Astrocyte (in vitro differentiated cells and primary cell): ENCODE data around the gene CYP46A1. TPM values are rescaled to one million over a fixed set of nuclear protein-coding genes. Genes with fewer than 3 reads are reported as not detected.

Experiments
- DNase-seq: peaks from one replicate; pipeline ENCODE4 v3.0.0-alpha.2; 2010; ENCODE audit warnings: low read depth
- FAIRE-seq: peaks from 2 replicates; lab custom pipeline; 2011; peaks lifted over from hg19 to GRCh38; lab: Jason Lieb, UNC
- H2AFZ ChIP-seq: 2 replicates; pipeline ENCODE4 v1.6.0; 2012; ENCODE audit warnings: low read depth, low read length, inconsistent platforms
- H3K27ac ChIP-seq: 2 replicates; pipeline ENCODE4 v1.5.1; 2011; ENCODE audit warnings: low read depth, low read length, inconsistent platforms
- H3K27me3 ChIP-seq: 2 replicates; pipeline ENCODE4 v1.6.0; 2011; ENCODE audit warnings: low read length, inconsistent platforms; ENCODE audit not compliant: insufficient read depth
- H3K36me3 ChIP-seq: 2 replicates; pipeline ENCODE4 v1.5.1; 2011; ENCODE audit warnings: low read length, inconsistent platforms; ENCODE audit not compliant: insufficient read depth
- H3K4me1 ChIP-seq: 2 replicates; pipeline ENCODE4 v1.5.1; 2011; ENCODE audit warnings: low read length, inconsistent platforms; ENCODE audit not compliant: insufficient read depth
- H3K4me2 ChIP-seq: 2 replicates; pipeline ENCODE4 v1.6.0; 2012; ENCODE audit warnings: low read length, inconsistent platforms
- H3K4me3 ChIP-seq: 2 replicates; pipeline ENCODE4 v1.5.1; 2011; ENCODE audit warnings: low read depth, mild to moderate bottlenecking, low read length, inconsistent platforms; ENCODE audit not compliant: insufficient read depth
- H3K79me2 ChIP-seq: 2 replicates; pipeline ENCODE4 v1.6.0; 2012; ENCODE audit warnings: mild to moderate bottlenecking, low read length, inconsistent platforms; ENCODE audit not compliant: insufficient read depth
- H3K9ac ChIP-seq: 2 replicates; pipeline ENCODE4 v1.6.0; 2012; ENCODE audit warnings: mild to moderate bottlenecking, low read length, inconsistent platforms
- H3K9me3 ChIP-seq: 2 replicates; pipeline ENCODE4 v1.5.1; 2012; ENCODE audit warnings: low read depth, mild to moderate bottlenecking, low read length, inconsistent platforms; ENCODE audit not compliant: insufficient read depth
- H4K20me1 ChIP-seq: 2 replicates; pipeline ENCODE4 v1.6.0; 2012; ENCODE audit warnings: low read length, inconsistent platforms; ENCODE audit not compliant: insufficient read depth
- H3K27ac Mint-ChIP-seq: one replicate; pipeline ENCODE4 v1.8.0; 2021; ENCODE audit warnings: mild to moderate bottlenecking, mixed read lengths; ENCODE audit not compliant: unreplicated experiment
- H3K27me3 Mint-ChIP-seq: one replicate; pipeline ENCODE4 v1.8.0; 2021; ENCODE audit warnings: low read depth, mixed read lengths; ENCODE audit not compliant: unreplicated experiment
- H3K36me3 Mint-ChIP-seq: one replicate; pipeline ENCODE4 v1.8.0; 2021; ENCODE audit warnings: low read depth, mixed read lengths; ENCODE audit not compliant: unreplicated experiment
- H3K4me1 Mint-ChIP-seq: one replicate; pipeline ENCODE4 v1.8.0; 2021; ENCODE audit warnings: low read depth, mixed read lengths; ENCODE audit not compliant: unreplicated experiment
- H3K4me3 Mint-ChIP-seq: one replicate; pipeline ENCODE4 v1.8.0; 2021; ENCODE audit warnings: mild to moderate bottlenecking, moderate library complexity, mixed read lengths; ENCODE audit not compliant: unreplicated experiment
- H3K9me3 Mint-ChIP-seq: one replicate; pipeline ENCODE4 v1.8.0; 2021; ENCODE audit warnings: mild to moderate bottlenecking, mixed read lengths; ENCODE audit not compliant: unreplicated experiment
- EZH2 ChIP-seq: IDR thresholded peaks from 2 replicates; pipeline ENCODE4 v1.6.1; 2012; ENCODE audit warnings: mild to moderate bottlenecking, low read length, inconsistent platforms; ENCODE audit not compliant: insufficient read depth
- total RNA-seq: library from RNA; stranded (reverse); gene quantifications from 2 replicates; pipeline ENCODE4 v1.2.1, GENCODE V29; 2021
- TF ChIP-seq, protein P1 (sequence below): IDR thresholded peaks from 2 replicates; pipeline ENCODE4 v1.5.1; 2011; ENCODE audit warnings: low read depth, mild to moderate bottlenecking, inconsistent platforms, low read length, moderate library complexity; ENCODE audit not compliant: insufficient read depth

The CYP46A1 gene
- total RNA-seq, 1 donor from 2014 or later, result 0.52 TPM

DNA sequence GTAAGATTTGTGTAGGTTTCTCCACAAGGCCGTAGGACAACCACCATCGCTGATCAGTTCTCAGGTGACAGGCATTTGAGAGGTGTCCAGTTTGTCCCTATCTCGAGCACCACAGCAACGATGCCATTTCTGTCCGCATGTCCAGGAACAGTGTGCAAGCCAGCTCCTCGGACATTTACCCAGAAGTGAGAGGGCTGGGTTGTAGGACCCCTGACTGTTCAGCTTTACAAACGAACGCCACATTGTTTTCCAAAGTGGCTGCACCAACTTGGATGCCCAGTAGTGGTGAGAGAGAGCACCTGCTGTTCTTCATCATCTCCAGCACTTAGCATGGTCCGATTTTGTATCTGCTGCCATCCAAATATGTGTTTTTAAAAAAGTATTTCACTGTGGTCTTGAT, 38.6 kb downstream of the CYP46A1 start:
- no peak for TF ChIP-seq EZH2
- TF ChIP-seq, protein P1, sequence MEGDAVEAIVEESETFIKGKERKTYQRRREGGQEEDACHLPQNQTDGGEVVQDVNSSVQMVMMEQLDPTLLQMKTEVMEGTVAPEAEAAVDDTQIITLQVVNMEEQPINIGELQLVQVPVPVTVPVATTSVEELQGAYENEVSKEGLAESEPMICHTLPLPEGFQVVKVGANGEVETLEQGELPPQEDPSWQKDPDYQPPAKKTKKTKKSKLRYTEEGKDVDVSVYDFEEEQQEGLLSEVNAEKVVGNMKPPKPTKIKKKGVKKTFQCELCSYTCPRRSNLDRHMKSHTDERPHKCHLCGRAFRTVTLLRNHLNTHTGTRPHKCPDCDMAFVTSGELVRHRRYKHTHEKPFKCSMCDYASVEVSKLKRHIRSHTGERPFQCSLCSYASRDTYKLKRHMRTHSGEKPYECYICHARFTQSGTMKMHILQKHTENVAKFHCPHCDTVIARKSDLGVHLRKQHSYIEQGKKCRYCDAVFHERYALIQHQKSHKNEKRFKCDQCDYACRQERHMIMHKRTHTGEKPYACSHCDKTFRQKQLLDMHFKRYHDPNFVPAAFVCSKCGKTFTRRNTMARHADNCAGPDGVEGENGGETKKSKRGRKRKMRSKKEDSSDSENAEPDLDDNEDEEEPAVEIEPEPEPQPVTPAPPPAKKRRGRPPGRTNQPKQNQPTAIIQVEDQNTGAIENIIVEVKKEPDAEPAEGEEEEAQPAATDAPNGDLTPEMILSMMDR, result no peak
- no peaks in the 10 kb centered on the region for H3K36me3 Mint-ChIP-seq

DNA sequence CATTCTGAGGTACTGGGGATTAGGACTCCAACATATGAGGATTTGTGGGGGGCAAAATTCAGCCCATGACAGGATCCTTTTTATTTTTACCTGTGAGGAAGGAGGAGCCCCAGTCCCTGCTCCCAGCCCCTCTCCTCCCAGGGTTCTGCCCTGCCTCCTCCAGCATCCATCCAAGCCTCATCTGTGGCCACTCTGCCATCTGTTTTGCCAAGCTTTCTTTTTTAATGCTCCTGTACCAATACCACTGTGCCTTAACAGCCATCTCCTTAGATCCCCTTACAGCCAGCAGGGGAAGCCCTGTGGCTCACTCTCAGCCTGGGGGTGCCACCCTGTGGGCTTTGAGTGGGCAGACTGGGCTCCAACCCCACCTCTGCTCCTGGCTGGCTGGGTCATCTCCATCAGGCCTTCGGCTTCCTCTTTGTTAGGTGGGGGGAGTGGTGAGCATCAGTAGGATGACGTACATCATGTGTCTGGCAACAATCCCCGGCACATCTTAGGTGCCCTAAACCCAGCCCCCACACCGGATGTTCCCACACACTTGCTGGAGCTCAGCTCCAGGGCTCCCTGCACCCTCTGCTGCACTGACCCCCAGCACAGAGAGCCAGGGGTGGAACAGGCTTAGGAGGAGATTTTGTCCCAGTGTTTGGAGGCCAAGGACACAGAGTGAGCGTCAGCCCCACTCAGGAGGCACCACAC, 40.2 kb downstream of the CYP46A1 start:
- H3K4me3 ChIP-seq, result no peak overlapping the region
- H3K4me2 ChIP-seq, result no peak overlapping the region
- Mint-ChIP-seq H3K9me3 (no peaks in the 10 kb centered on the region), H3K4me3 (no peak overlapping the region), H3K27me3 (peaks cover 34% of the 10 kb centered on the region), H3K4me1 (no peaks in the 10 kb centered on the region), H3K27ac (no peak overlapping the region), H3K36me3 (no peaks in the 10 kb centered on the region)
- FAIRE-seq (no peak), DNase-seq (no peak)
- H2AFZ ChIP-seq, result no peak overlapping the region
- no peaks in the 10 kb centered on the region for H4K20me1 ChIP-seq
- no peaks in the 10 kb centered on the region for H3K36me3 ChIP-seq
- H3K9me3 ChIP-seq, result no peaks in the 10 kb centered on the region
- no peaks in the 10 kb centered on the region for H3K79me2 ChIP-seq
- H3K4me1 ChIP-seq, result no peaks in the 10 kb centered on the region
- H3K27me3 ChIP-seq, result peaks cover 8% of the 10 kb centered on the region
- TF ChIP-seq EZH2, result no peak
- TF ChIP-seq, protein P1, result no peak
- H3K9ac ChIP-seq, result no peak overlapping the region
- H3K27ac ChIP-seq, result no peak overlapping the region

More for the DNA sequence above, 38.6 kb downstream of the CYP46A1 start:
- Histone ChIP-seq H4K20me1 (no peaks in the 10 kb centered on the region), H3K9ac (no peak overlapping the region), H3K27me3 (peaks cover 8% of the 10 kb centered on the region), H3K4me2 (no peak overlapping the region), H3K9me3 (no peaks in the 10 kb centered on the region), H3K4me3 (no peak overlapping the region), H2AFZ (no peak overlapping the region), H3K4me1 (no peaks in the 10 kb centered on the region), H3K79me2 (no peaks in the 10 kb centered on the region), H3K36me3 (no peaks in the 10 kb centered on the region), H3K27ac (no peak overlapping the region)
- FAIRE-seq (no peak), DNase-seq (no peak)
- H3K27me3 Mint-ChIP-seq, result peaks cover 34% of the 10 kb centered on the region
- no peak overlapping the region for H3K27ac Mint-ChIP-seq
- no peak overlapping the region for H3K4me3 Mint-ChIP-seq
- no peaks in the 10 kb centered on the region for H3K4me1 Mint-ChIP-seq
- H3K9me3 Mint-ChIP-seq, result no peaks in the 10 kb centered on the region
